Measurements from ENCODE around the gene SDK1.
"Not testable (repeated sequence)": the region's sequence is repeated elsewhere in the genome, so short reads cannot be mapped to it uniquely, and the experiment has no call there.

The SDK1 gene

GRCh38 chr7:4094158-4094557 is 793.1 kb downstream of the SDK1 start:
- not testable (repeated sequence) for DNase-seq

GRCh38 chr7:4097001-4097609 is 796.1 kb downstream of the SDK1 start:
- no peak for DNase-seq

- DNase-seq = no peak
Observed at GRCh38 chr7:4098169-4098568, 797.1 kb downstream of the SDK1 start.

- no peak for DNase-seq
Observed at GRCh38 chr7:4099651-4100050, 798.6 kb downstream of the SDK1 start.

GRCh38 chr7:4100148-4100547 is 799.1 kb downstream of the SDK1 start:
- no peak for DNase-seq

- DNase-seq = no peak
Observed at GRCh38 chr7:4100691-4101090, 799.6 kb downstream of the SDK1 start.

- no peak for DNase-seq
Observed at GRCh38 chr7:4102231-4102841, 801.3 kb downstream of the SDK1 start.

- DNase-seq = no peak
Observed at GRCh38 chr7:4103352-4104091, 802.5 kb downstream of the SDK1 start.

GRCh38 chr7:4107839-4108238 is 806.8 kb downstream of the SDK1 start:
- DNase-seq = no peak

- DNase-seq = no peak
Observed at GRCh38 chr7:4108951-4109350, 807.9 kb downstream of the SDK1 start.

- DNase-seq = peak in 12 of 56 donors; percentile 9 to 49 (median 12)
Observed at GRCh38 chr7:4109481-4110110, 808.5 kb downstream of the SDK1 start.

GRCh38 chr7:4110438-4110837 is 809.4 kb downstream of the SDK1 start:
- DNase-seq = no peak

- DNase-seq = no peak
Observed at GRCh38 chr7:4111166-4111565, 810.1 kb downstream of the SDK1 start.

- no peak for DNase-seq
Observed at GRCh38 chr7:4113271-4113670, 812.2 kb downstream of the SDK1 start.

- no peak for DNase-seq
Observed at GRCh38 chr7:4113976-4114375, 812.9 kb downstream of the SDK1 start.

- no peak for DNase-seq
Observed at GRCh38 chr7:4115442-4115841, 814.4 kb downstream of the SDK1 start.

GRCh38 chr7:4115941-4116610 is 815.0 kb downstream of the SDK1 start:
- DNase-seq = no peak

- DNase-seq = no peak
Observed at GRCh38 chr7:4119848-4120247, 818.8 kb downstream of the SDK1 start.

GRCh38 chr7:4123346-4123745 is 822.3 kb downstream of the SDK1 start:
- no peak for DNase-seq

GRCh38 chr7:4123823-4124222 is 822.8 kb downstream of the SDK1 start:
- no peak for DNase-seq

GRCh38 chr7:4124556-4125477 is 823.8 kb downstream of the SDK1 start:
- no peak for DNase-seq
